HG02981 (cell line): ENCODE data around the gene ZNF22.
A peak's percentile ranks its signal among the peaks of the same experiment; 100 is the strongest.

Experiments used
- ATAC-seq: cut with Tn5 transposase; IDR thresholded peaks from one replicate; pipeline ENCODE4 v1.9.1; 2021; ENCODE audit warnings: mild to moderate bottlenecking, moderate library complexity; ENCODE audit not compliant: unreplicated experiment

Gene ZNF22

GRCh38 chr10:44989597-44990301 is 11.0 kb upstream of the ZNF22 start:
- no peak for ATAC-seq

GRCh38 chr10:44990302-44990655 is 10.4 kb upstream of the ZNF22 start:
- no peak for ATAC-seq

GRCh38 chr10:44990965-44991364 is 9.8 kb upstream of the ZNF22 start:
- no peak for ATAC-seq

- no peak for ATAC-seq
Observed at GRCh38 chr10:44991571-44991970, 9.2 kb upstream of the ZNF22 start.

GRCh38 chr10:44992070-44992731 is 8.5 kb upstream of the ZNF22 start:
- ATAC-seq: no peak

GRCh38 chr10:44992732-44993225 is 7.9 kb upstream of the ZNF22 start:
- no peak for ATAC-seq

GRCh38 chr10:44993226-44993921 is 7.3 kb upstream of the ZNF22 start:
- no peak for ATAC-seq

- ATAC-seq: no peak
Observed at GRCh38 chr10:44993922-44994751, 6.6 kb upstream of the ZNF22 start.

- ATAC-seq: no peak
Observed at GRCh38 chr10:44994752-44995530, 5.8 kb upstream of the ZNF22 start.

- no peak for ATAC-seq
Observed at GRCh38 chr10:44995581-44995913, 5.2 kb upstream of the ZNF22 start.

GRCh38 chr10:44995914-44996669 is 4.6 kb upstream of the ZNF22 start:
- ATAC-seq: no peak

- no peak for ATAC-seq
Observed at GRCh38 chr10:44997105-44997748, 3.5 kb upstream of the ZNF22 start.

- no peak for ATAC-seq
Observed at GRCh38 chr10:44998146-44998631, 2.5 kb upstream of the ZNF22 start.

GRCh38 chr10:45000138-45000751 is 478 bp upstream of the ZNF22 start:
- ATAC-seq: peak; percentile 2

- ATAC-seq: peak; percentile 79
Observed at GRCh38 chr10:45001381-45002148, 842 bp downstream of the ZNF22 start.

- ATAC-seq: no peak
Observed at GRCh38 chr10:45003432-45004000, 2.8 kb downstream of the ZNF22 start.

GRCh38 chr10:45004661-45005060 is 3.9 kb downstream of the ZNF22 start:
- no peak for ATAC-seq

- ATAC-seq: no peak
Observed at GRCh38 chr10:45005284-45005683, 4.6 kb downstream of the ZNF22 start.
